22Rv1 (cell line): Measurements from ENCODE around the gene FAM81A.
"Not testable (repeated sequence)": the region's sequence is repeated elsewhere in the genome, so short reads cannot be mapped to it uniquely, and the experiment has no call there.

Experiments
- ZFX ChIP-seq: fragments of 450-650 bp; IDR thresholded peaks from 2 replicates; pipeline ENCODE4 v1.6.1; 2017; ENCODE audit warnings: antibody characterized with exemption, borderline replicate concordance
- TF ChIP-seq, protein P1 (sequence below): fragments of 450-650 bp; IDR thresholded peaks from 2 replicates; pipeline ENCODE4 v1.5.1; 2017; ENCODE audit warnings: mild to moderate bottlenecking

DNA sequence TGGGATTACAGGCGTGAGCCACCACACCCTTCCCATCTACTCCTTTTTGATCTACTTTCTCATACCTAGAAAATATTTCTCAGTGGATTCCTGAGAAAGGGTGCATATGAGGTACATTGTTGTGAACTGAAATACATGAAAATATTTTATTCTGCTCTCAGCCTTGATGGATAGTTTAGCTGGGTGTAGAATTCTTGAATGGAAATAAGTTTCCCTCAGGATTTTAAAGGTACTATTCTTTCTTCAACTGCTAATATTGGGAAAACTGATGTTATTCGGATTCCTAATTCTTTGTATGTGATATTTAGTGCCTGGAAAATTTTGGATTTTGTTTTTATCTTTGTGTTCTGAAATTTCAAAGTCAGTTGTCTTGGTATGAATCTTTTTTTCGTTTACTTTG is 9.1 kb upstream of the FAM81A start:
- TF ChIP-seq, protein P1, sequence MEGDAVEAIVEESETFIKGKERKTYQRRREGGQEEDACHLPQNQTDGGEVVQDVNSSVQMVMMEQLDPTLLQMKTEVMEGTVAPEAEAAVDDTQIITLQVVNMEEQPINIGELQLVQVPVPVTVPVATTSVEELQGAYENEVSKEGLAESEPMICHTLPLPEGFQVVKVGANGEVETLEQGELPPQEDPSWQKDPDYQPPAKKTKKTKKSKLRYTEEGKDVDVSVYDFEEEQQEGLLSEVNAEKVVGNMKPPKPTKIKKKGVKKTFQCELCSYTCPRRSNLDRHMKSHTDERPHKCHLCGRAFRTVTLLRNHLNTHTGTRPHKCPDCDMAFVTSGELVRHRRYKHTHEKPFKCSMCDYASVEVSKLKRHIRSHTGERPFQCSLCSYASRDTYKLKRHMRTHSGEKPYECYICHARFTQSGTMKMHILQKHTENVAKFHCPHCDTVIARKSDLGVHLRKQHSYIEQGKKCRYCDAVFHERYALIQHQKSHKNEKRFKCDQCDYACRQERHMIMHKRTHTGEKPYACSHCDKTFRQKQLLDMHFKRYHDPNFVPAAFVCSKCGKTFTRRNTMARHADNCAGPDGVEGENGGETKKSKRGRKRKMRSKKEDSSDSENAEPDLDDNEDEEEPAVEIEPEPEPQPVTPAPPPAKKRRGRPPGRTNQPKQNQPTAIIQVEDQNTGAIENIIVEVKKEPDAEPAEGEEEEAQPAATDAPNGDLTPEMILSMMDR = not testable (repeated sequence)
- not testable (repeated sequence) for TF ChIP-seq ZFX
